HG02763 (cell line): Measurements from ENCODE around the gene COG5.

Experiments used
- ATAC-seq: cut with Tn5 transposase; IDR thresholded peaks from one replicate; pipeline ENCODE4 v1.9.1; 2021; ENCODE audit warnings: mild to moderate bottlenecking, moderate library complexity; ENCODE audit not compliant: unreplicated experiment

The COG5 gene

DNA sequence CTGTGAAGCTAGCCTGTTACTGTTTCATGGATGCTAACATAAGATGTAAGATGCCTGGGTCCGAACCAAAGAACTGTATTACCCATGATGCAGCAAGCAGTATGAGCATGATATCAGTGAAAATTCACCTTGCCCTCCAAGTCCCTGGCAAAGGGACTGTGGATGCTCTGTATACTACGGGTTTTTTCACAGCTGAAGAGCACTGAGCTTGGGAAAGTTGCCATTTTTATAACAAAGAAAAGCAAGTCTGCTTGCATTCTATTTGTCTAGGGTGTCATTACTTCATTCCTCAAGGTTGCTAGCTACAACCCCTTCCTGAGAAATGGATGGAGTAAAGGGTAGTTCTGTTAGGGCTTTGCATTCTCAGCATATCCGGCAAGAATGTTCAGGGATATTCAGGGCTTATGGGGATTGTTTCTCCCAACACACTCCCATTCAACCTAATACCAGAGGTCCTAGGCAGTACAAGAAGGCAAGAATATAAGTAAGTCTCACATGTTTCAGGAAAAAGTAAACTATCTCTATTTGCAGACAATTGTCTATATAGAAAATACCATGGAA lies 99.0 kb downstream of the COG5 start:
- no peak for ATAC-seq

DNA sequence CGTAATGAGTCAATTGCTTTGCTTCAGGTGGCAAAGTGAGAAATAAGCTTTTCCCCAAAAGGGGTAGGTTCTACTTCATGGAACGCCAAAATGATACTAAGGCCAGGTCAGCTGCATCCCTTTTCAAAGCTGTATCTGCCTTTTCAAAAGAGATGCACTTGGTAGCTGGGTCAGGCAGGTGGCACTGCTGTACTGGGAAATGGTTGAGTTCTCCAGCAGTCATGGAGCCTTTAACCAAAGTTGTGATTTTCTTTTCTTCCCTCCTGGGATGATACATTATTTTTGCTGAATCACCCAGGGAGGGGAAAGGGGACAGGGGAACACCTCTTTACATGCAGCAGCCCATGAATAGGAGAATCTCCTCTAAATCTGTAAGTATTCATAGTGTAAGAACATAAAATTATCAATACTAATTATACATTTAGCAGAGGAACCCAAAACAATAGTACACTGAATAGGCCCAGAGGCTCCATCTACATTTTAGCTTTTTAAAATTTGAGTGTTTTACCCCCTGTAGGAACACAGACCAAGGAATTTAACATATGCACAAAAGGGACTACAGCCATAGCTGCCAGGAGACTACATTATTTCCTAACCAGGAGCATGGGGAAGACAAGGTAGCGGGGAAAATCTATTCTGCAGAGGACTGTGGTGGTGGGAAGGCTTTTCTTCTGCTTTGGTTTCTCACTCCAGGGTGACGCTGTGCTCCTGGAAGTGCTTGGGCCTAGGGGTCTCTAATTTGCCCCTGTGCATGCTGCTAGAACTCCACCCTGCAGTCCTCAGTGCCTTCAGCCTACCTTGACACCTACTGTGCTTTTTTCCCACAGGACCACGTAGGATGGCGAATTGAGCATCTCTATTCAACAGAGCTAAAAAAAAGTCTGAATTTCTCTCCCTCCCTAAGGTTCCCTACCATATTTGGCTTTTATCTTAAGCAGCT lies 100.3 kb downstream of the COG5 start:
- ATAC-seq, result no peak

DNA sequence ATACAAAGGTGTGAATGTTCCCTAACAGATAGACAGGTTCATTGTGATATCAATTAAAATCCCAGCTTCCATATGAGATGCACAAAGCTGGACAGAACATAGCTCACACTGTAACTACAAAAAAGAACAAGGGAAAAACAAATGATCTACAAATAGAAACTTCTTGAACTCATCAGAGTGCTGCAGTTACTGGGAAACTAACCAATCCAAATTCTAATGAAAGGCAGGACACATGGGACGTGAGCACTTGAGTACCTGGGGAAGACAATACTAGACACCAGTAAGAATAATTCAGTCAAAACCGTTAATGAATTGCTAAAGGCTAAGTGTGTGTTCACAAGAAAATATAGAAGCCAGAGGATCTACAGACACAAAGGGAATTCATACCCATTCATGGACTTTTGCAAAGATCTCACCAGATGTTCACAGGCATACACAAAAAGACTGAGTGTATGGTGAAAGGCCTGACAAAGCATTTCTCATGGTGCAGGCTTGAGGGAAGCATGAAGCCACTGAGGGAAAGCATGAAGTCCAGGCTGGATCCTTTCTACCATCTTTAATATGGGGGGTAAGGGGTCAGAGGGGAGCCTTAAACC lies 101.7 kb downstream of the COG5 start:
- no peak for ATAC-seq

- no peak for ATAC-seq
These were observed 110.3 kb downstream of the COG5 start for GRCh38 chr7:107453388-107453787.

DNA sequence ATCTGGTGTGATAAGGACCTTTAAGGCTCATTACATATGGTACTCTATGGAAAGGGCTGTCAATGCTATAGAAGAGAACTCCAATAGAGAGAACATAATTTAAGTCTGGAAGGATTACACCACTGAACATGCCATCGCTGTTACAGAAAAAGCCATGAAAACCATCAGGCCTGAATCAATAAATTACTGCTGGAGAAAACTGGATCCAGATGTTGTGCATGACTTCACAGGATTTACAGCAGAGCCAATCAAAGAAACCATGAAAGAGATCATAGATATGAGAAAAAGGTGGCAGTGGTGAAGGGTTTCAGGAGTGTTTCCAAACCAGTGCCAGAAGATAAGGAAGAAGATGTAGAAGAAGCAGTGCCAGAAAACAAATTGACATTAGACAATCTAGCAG lies 112.8 kb downstream of the COG5 start:
- ATAC-seq, result no peak

DNA sequence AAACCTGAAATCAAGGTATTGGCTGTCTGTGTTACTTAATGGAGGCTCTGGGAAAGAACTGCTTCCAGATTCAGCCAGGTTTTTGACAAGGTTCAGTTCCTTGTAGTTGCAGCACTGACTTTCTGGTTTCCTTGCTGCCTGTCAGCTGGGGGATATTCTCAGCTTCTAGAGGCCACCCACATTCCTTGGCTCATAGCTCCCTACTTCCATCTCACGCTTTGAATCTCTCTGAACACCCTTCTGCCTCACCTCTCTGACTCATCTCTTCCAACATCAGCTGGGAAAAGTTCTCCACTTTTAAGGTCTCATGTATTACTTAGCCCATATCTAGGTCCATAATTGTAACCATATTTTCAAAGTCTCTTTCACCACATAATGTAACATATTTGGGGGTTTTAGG lies 116.7 kb downstream of the COG5 start:
- ATAC-seq, result no peak

GRCh38 chr7:107446531-107446930 lies 117.2 kb downstream of the COG5 start:
- no peak for ATAC-seq

- no peak for ATAC-seq
These were observed 121.0 kb downstream of the COG5 start for GRCh38 chr7:107442678-107443077.

DNA sequence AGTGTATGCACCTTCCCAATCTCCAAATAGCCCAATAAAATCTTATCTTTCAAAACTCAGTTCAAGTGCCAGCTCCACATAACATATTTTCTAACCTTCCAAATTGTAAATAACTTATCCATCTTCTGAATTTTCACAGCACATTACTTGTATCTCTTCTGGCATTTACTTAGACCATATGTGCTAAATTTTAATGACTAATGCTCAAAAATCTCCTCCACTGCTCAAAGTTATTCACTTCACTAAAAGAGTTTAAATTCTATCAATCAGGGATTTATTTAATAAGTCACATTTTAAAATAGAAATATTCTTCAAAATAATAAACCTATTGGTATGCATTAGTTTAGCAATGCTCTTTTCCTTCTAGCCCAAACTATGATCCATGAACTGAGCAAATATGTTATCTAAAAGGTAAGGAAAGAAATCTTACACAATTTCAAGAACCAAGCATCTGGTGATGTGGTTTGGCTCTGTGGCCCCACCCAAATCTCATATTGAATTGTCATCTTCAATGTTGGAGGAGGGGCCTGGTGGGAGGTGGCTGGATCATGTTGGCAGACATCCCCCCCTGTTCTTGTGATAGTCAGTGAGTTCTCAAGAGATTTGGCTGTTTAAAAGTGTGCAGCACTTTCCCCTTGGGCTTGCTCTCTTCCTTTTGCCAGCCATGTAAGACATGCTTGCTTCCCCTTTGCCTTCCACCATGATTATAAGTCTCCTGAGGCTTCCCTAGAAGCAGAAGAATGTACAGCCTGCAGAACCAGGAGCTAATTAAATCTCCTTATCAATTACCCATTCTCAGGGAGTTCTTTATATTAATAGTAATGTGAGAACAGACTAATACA lies 121.9 kb downstream of the COG5 start:
- no peak for ATAC-seq

DNA sequence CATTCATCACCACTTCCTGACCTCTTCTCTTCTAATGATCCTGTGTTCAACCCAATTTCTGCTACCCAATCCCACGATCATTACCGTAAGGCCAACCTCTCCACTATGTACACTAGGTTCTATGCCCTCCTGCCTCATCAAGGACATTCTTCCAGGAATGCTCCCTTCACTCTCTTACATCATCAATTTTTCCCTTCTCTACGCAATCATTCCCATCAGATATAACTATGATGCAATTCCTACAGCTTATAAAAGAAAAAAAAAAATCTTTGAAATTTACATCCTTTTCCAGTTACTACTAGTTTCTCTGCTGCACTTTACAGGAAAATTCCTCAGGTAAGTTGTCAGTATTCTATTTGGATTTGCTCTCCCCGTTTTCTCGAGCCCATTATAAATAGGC lies 124.7 kb downstream of the COG5 start:
- no peak for ATAC-seq

GRCh38 chr7:107435749-107436148 lies 128.0 kb downstream of the COG5 start:
- no peak for ATAC-seq

- no peak for ATAC-seq
These were observed 131.5 kb downstream of the COG5 start for GRCh38 chr7:107432261-107432660.

DNA sequence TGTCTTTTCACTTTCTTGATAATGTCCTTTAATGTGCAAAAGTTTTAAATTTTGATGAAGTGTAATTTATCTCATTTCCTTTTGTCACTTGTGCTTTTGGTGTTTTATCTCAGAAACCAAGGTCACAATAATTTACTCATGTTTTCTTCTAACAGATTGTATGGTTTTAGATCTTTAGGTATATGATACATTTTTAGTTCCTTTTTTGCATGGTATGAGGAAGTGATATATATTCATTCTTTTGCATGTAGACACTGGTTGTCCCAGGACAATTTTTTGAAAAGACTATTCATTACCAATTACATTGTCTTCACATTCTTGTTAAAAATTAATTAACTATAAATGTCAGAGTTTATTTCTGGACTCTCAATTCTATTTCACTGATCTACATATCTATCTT lies 133.7 kb downstream of the COG5 start:
- ATAC-seq, result no peak

- ATAC-seq, result no peak
These were observed 135.1 kb downstream of the COG5 start for GRCh38 chr7:107428642-107429041.

- ATAC-seq, result no peak
These were observed 136.3 kb downstream of the COG5 start for GRCh38 chr7:107427462-107427861.

- no peak for ATAC-seq
These were observed 149.5 kb downstream of the COG5 start for GRCh38 chr7:107414198-107414597.

GRCh38 chr7:107408349-107408748 lies 155.4 kb downstream of the COG5 start:
- no peak for ATAC-seq

GRCh38 chr7:107405559-107405958 lies 158.2 kb downstream of the COG5 start:
- no peak for ATAC-seq

DNA sequence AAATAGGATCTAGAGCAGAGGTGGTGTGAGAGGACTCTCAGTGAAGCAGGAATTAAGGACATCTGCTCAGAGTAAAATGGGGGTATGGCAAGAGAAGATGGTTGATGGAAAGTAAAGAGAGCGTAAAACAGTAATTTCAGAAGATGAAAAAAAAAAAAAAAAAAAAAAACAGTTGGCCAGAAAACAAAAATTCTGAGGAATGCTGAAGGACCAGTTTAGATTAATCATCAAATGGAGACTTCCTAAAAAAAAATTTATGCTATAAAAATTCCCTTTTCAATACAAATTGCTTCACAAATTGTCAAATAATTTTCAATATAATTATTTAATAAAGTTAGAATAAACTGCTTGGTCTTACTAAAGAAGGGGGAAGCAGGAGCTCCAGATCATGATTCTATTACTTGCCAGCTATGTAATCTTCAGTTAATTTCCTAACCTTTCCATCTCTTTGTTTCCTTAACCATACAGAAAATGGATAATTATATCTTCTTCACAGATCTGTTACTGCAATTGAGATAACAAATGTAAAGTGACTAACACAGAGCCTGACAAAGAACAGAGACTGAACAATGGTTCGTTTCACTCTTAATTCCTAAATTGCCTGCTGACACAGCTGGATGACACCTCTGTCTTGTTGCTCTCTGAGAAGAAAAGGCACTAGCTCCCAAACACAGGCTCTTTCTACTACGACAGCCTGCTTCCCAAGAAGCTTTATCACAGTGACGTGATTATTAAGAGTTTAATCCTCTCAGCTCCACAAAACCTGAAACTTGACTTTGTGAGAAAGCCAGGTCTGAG lies 158.8 kb downstream of the COG5 start:
- no peak for ATAC-seq

DNA sequence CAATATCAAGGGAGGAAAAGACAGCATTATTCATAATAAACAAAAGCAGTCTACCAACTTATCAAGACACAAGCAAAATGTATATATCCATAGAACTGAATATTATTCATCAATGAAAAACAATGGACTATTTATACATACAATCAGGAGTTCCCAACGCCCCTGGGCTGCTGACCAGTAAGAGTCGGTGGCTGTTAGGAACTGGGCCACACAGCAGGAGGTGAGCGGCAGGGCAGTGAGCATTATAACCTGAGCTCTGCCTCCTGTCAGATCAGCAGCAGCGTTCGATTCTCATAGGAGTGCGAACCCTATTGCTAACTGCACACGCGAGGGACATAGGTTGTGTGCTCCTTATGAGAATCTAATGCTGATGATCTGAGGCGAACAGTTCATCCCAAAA lies 165.6 kb downstream of the COG5 start:
- ATAC-seq, result no peak
